GM13977 (cell line): ENCODE results near the gene DLX5.

Source experiments
- DNase-seq: peaks from one replicate; pipeline ENCODE4 v3.0.0; 2012; ENCODE audit warnings: low spot score
- in situ Hi-C: fragments of 300-500 bp; cut with MboI; formaldehyde crosslinking; loops from one replicate; pipeline ENCODE4 v1.12.0; 2022; ENCODE audit warnings: low sequenced_read_pairs, low pct_unique_long_range_greater_than_20kb, mixed read lengths, inconsistent platforms; ENCODE audit not compliant: unreplicated experiment
- TF ChIP-seq, protein P1 (sequence below): IDR thresholded peaks from 2 replicates; pipeline ENCODE4 v1.5.1; 2012; ENCODE audit warnings: mild to moderate bottlenecking, control low read depth; ENCODE audit not compliant: insufficient read depth; ENCODE audit errors: extremely low read depth, missing control alignments

Gene DLX5

GRCh38 chr7:97004247-97005182 is 20.1 kb downstream of the DLX5 start:
- TF ChIP-seq, protein P1, sequence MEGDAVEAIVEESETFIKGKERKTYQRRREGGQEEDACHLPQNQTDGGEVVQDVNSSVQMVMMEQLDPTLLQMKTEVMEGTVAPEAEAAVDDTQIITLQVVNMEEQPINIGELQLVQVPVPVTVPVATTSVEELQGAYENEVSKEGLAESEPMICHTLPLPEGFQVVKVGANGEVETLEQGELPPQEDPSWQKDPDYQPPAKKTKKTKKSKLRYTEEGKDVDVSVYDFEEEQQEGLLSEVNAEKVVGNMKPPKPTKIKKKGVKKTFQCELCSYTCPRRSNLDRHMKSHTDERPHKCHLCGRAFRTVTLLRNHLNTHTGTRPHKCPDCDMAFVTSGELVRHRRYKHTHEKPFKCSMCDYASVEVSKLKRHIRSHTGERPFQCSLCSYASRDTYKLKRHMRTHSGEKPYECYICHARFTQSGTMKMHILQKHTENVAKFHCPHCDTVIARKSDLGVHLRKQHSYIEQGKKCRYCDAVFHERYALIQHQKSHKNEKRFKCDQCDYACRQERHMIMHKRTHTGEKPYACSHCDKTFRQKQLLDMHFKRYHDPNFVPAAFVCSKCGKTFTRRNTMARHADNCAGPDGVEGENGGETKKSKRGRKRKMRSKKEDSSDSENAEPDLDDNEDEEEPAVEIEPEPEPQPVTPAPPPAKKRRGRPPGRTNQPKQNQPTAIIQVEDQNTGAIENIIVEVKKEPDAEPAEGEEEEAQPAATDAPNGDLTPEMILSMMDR: no peak
- no peak for DNase-seq
- in situ Hi-C loops: no loop called here

- TF ChIP-seq, protein P1: no peak
- DNase-seq: no peak
- in situ Hi-C loops: no loop called here
Observed at GRCh38 chr7:97003262-97004246, 21.1 kb downstream of the DLX5 start.

DNA sequence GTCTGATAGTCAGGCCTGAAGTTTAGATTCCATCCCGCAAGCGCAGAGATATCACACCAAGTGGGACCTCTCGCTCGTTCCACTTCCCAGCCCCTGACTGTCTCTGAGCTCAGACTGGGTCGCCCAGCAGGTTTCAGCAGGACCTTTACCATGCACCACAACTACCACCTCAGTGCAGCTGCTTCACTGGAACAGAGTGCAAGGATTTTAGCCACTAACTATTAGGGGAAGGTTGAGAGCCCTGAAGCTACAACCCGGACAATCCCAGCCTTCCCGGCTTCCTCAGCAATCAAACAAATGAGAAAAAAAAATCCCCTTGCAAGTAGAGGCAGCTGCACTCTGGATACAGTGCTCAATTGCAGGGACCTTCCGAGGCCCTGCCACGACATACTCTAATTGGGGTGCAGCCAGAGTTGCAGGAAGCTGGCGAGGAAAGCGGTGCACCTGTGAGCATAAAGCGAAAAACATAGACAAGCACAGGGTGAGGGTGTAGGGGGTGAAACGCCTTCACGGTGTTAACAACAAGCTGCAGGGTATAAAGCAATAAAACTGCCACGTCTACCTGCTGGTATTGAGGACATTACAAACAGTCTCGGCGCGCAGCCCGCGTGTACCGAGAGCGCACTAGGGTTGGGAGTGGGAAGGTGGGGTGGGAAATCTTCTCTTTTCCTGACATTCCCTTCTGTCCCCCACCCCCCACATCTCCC is 21.9 kb downstream of the DLX5 start:
- no peak for DNase-seq
- in situ Hi-C loops: no loop called here
- TF ChIP-seq, protein P1: no peak

DNA sequence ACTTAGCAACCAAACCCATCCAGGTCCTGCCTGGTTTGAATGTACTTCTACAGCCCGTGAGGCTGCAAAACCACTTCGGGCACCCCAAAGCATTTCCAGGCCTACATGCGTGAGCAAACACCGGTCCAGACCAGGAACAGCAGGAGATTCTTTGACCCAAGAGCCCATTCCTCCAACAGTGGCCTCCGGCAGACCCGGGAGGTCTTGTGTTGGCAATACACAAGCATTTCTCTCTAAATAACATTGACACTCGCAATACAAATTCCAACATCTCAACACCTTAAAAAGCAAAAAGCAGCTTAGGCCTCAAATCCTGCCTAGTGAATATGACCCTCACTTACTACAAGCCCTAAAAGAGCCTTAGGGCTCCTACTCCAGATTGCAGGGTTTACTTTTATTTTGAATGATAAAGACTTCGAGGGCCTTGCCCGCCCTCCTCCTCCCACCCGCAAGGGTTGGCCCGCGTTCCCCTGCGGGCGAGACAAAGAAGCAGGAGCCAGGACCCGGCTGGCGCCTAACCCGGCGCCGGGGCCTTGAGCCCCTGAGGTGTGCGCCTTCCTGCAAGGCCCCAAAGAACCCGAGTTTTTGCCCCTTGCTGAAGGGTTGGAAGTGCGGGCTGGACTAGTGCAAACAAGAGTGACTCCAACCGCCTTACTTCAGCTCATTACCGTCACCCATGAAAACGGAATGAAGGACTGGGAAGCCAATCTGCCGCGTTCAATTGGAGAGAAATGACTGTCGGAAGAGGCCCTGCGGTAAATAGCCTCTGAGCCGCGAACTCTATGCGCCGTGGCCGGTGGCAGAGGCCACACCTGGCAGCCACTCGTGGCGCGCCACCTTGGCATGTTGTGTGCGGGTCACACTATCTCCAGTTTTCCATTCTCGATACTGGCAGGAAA is 22.7 kb downstream of the DLX5 start:
- in situ Hi-C loops: no loop called here
- TF ChIP-seq, protein P1: no peak
- no peak for DNase-seq

GRCh38 chr7:97001221-97001620 is 23.4 kb downstream of the DLX5 start:
- in situ Hi-C loops: no loop called here
- TF ChIP-seq, protein P1: no peak
- DNase-seq: no peak
